Vagina (tissue), 2 donors: Measurements from ENCODE around the gene LRRC8C. TPM values are rescaled to one million over a fixed set of nuclear protein-coding genes. Genes with fewer than 3 reads are reported as not detected.

Experiments
- DNase-seq, 2 donors: peaks; one replicate each; pipeline ENCODE4 v3.0.0-alpha.2; 2017; ENCODE audit errors: extremely low spot score in 2 of 2
- H3K27ac ChIP-seq: fragments of 200-600 bp; sonication (generic); one replicate; pipeline ENCODE4 v1.5.1; 2019
- H3K27me3 ChIP-seq: fragments of 200-600 bp; sonication (generic); one replicate; pipeline ENCODE4 v1.5.1; 2019
- H3K36me3 ChIP-seq, 2 donors: fragments of 200-600 bp; sonication (generic); one replicate each; pipeline ENCODE4 v1.5.1; 2017 to 2019
- H3K4me1 ChIP-seq: fragments of 200-600 bp; sonication (generic); one replicate; pipeline ENCODE4 v1.5.1; 2019
- H3K4me3 ChIP-seq, 2 donors: fragments of 200-600 bp; sonication (generic); 1 replicate in 1 of 2; 2 replicates in 1 of 2; pipeline ENCODE4 v1.5.1; 2016 to 2019
- H3K9me3 ChIP-seq: fragments of 200-600 bp; sonication (generic); one replicate; pipeline ENCODE4 v1.5.1; 2019
- CTCF ChIP-seq, 3 experiments: fragments of 450-650 bp in 2 of 3; fragments of 200-600 bp in 1 of 3; sonication (generic) in 1 of 3; IDR thresholded peaks; one replicate each; pipeline ENCODE4 v1.5.1; 2017 to 2019; ENCODE audit warnings: antibody characterized with exemption in 3 of 3, mild to moderate bottlenecking in 2 of 3, moderate library complexity in 2 of 3
- POLR2A ChIP-seq, 2 donors: fragments of 450-650 bp; IDR thresholded peaks; one replicate each; pipeline ENCODE4 v1.6.1; 2017; ENCODE audit warnings: antibody characterized with exemption in 2 of 2, mild to moderate bottlenecking in 2 of 2, moderate library complexity in 2 of 2
- POLR2AphosphoS5 ChIP-seq, 2 donors: sonication (generic); formaldehyde crosslinking; IDR thresholded peaks; one replicate each; pipeline ENCODE4 v1.9.0; 2017; ENCODE audit warnings: antibody characterized with exemption in 2 of 2, mild to moderate bottlenecking in 2 of 2, low read depth in 1 of 2; ENCODE audit not compliant: insufficient read depth in 1 of 2
- intact Hi-C: fragments of 100-400 bp; cut with DNase I; formaldehyde crosslinking; loops from one replicate; pipeline ENCODE4 v1.15.1; 2023
- total RNA-seq: library from RNA; depleted of rRNA; stranded (reverse); fragments of >200 nt; gene quantifications from one replicate; pipeline ENCODE4 v1.2.3, GENCODE V29; 2016

Gene LRRC8C
- total RNA-seq, 1 donor from 2014 or later, result 5.4 TPM

DNA sequence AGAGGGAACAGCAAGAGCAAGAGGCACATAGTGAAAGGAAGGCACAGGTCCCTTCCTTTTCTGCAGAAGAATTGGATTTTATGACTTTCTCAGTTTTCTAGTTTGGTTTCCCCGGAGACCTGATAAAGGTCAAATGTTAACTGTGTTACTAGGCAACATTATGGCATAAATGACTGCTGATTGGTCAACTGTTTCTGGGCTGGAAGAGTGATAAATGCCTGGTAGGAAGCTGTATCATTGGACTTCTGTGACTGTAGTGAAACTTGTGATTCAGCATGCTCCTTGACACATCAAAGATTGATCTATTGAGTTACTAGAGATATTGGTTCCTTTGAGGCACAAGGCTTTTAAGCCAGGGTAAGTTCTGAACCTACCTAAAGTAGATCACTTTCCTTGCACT lies 55.7 kb downstream of the LRRC8C start:
- no peaks in the 10 kb centered on the region for H3K27me3 ChIP-seq
- intact Hi-C loops, result no loop called here
- H3K9me3 ChIP-seq, result no peaks in the 10 kb centered on the region
- no peak overlapping the region for H3K27ac ChIP-seq
- no peak for DNase-seq
- H3K4me1 ChIP-seq, result no peaks in the 10 kb centered on the region
- TF ChIP-seq POLR2AphosphoS5 (IDR thresholded peaks at IDR 0.05; ENCODE audit: insufficient read depth in 1 of 2, low read depth in 1 of 2), result no peak
- no peak for TF ChIP-seq POLR2A (IDR thresholded peaks at IDR 0.05)
- H3K4me3 ChIP-seq, result no peak overlapping the region
- H3K36me3 ChIP-seq, result no peaks in the 10 kb centered on the region

GRCh38 chr1:89689234-89689633 lies 56.3 kb downstream of the LRRC8C start:
- H3K9me3 ChIP-seq, result no peaks in the 10 kb centered on the region
- intact Hi-C loops, result no loop called here

DNA sequence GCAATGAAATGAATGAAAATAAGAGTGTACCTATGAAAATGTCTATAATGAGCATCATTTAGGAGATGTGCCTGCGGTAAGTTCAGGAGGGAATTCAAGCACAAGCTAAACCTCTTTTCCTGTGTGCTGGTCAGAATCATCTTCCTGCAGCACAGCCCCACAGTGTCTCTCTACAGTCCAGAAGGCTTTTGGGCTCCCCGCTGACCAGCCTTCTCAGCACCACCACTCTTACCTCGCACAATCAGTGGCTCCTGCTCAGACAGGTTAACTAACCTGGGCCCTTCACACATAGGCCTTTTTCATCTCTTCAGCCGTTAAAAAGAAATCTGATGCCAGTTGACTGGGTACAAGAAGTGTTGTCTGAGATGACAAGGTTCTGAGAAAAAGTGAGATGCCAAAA lies 57.7 kb downstream of the LRRC8C start:
- no peaks in the 10 kb centered on the region for H3K9me3 ChIP-seq
- TF ChIP-seq CTCF (IDR thresholded peaks at IDR 0.05), result no peak
- TF ChIP-seq POLR2AphosphoS5 (IDR thresholded peaks at IDR 0.05; ENCODE audit: insufficient read depth in 1 of 2, low read depth in 1 of 2), result no peak
- TF ChIP-seq POLR2A (IDR thresholded peaks at IDR 0.05), result no peak
- no peak overlapping the region for H3K27ac ChIP-seq
- intact Hi-C loops, result no loop called here
- H3K4me3 ChIP-seq, result no peak overlapping the region
- H3K36me3 ChIP-seq, result no peaks in the 10 kb centered on the region
- no peaks in the 10 kb centered on the region for H3K4me1 ChIP-seq
- no peak for DNase-seq
- H3K27me3 ChIP-seq, result no peaks in the 10 kb centered on the region

More at GRCh38 chr1:89689234-89689633, 56.3 kb downstream of the LRRC8C start:
- no peak overlapping the region for H3K27ac ChIP-seq
- no peak for TF ChIP-seq CTCF (IDR thresholded peaks at IDR 0.05)
- no peak for TF ChIP-seq POLR2AphosphoS5 (IDR thresholded peaks at IDR 0.05; ENCODE audit: insufficient read depth in 1 of 2, low read depth in 1 of 2)
- no peak for TF ChIP-seq POLR2A (IDR thresholded peaks at IDR 0.05)
- no peak overlapping the region for H3K4me3 ChIP-seq
- DNase-seq, result no peak
- H3K27me3 ChIP-seq, result no peaks in the 10 kb centered on the region
- no peaks in the 10 kb centered on the region for H3K4me1 ChIP-seq
- H3K36me3 ChIP-seq, result no peaks in the 10 kb centered on the region

DNA sequence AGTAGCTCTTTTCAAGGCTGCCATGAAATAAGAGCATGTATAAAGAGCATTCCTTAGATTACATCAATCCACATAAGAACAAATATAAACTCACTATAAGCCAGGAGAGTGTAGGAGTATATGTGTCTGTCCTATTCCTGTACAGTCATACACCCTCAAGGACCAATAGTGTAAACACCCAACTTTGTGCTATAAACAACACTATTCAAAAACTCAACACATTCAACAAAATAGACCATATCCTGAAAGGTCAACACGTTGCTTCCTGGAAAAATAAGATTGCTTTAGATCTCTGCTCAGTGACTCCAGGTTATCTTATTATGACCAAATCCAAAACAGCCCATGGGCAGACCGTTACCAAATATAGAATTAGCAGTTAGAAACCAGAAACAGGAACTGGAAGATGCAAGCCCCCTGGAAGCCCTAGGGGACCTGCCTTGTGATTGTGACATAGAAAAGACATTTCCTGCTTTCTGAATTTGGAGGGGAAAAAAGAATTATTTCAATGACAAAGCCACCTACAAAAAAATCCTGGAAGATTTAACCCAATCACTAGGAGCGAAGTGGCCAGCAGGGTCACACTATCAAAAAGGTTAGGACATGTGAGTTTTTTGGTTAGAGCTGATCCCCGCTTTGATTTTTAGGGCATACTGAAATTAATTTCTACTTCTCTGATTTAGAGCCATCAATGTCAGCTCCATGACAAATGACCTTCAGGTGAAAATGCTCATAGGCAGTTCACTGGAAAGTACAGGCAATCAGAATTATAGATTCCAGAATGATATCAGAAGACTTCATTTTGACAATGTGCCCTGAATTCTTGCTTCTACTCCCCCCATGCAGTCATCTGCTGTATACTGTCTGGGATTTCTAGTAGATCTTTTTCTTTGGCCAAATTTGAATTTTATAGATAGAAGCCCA lies 59.9 kb downstream of the LRRC8C start:
- TF ChIP-seq POLR2A (IDR thresholded peaks at IDR 0.05) (no peak), POLR2AphosphoS5 (IDR thresholded peaks at IDR 0.05; ENCODE audit: insufficient read depth in 1 of 2, low read depth in 1 of 2) (peak in 1 of 2 donors; percentile 86)
- intact Hi-C loops, result no loop called here

DNA sequence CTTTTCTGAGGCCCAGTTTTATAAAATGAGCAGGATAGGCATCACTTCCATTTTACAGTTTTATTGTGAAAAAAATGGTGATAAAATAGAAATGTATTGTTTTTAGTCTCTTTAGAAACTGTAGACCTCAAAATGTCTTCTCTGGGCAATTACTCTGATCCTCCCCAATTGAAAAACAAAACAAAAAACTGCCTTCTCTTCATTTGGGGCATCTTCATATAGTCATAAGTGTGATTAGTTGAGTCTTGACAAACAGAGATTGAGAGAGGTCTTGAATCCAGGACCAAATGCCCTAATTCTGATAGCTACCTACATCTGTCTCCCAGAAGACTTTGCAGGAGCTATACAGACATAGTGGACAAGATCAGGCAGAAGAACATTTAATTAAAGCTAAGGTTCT lies 62.9 kb downstream of the LRRC8C start:
- TF ChIP-seq POLR2AphosphoS5 (IDR thresholded peaks at IDR 0.05; ENCODE audit: insufficient read depth in 1 of 2, low read depth in 1 of 2) (no peak), CTCF (IDR thresholded peaks at IDR 0.05) (no peak), POLR2A (IDR thresholded peaks at IDR 0.05) (no peak)
- no peak for DNase-seq
- Histone ChIP-seq H3K4me3 (no peak overlapping the region), H3K4me1 (peaks cover 16% of the 10 kb centered on the region), H3K27me3 (no peaks in the 10 kb centered on the region), H3K36me3 (no peaks in the 10 kb centered on the region), H3K9me3 (no peaks in the 10 kb centered on the region), H3K27ac (no peak overlapping the region)
- intact Hi-C loops, result no loop called here

More for the DNA sequence above, 59.9 kb downstream of the LRRC8C start:
- no peaks in the 10 kb centered on the region for H3K27me3 ChIP-seq
- H3K27ac ChIP-seq, result peak overlapping the region; percentile 32
- peaks cover 8% of the 10 kb centered on the region for H3K4me1 ChIP-seq
- H3K9me3 ChIP-seq, result no peaks in the 10 kb centered on the region
- no peak for DNase-seq
- H3K36me3 ChIP-seq, result no peaks in the 10 kb centered on the region
- H3K4me3 ChIP-seq, result no peak overlapping the region

- intact Hi-C loops, result no loop called here
- no peaks in the 10 kb centered on the region for H3K27me3 ChIP-seq
- H3K4me3 ChIP-seq, result no peak overlapping the region
- no peaks in the 10 kb centered on the region for H3K9me3 ChIP-seq
- H3K4me1 ChIP-seq, result peaks cover 16% of the 10 kb centered on the region
- no peaks in the 10 kb centered on the region for H3K36me3 ChIP-seq
- no peak for DNase-seq
- H3K27ac ChIP-seq, result no peak overlapping the region
- no peak for TF ChIP-seq CTCF (IDR thresholded peaks at IDR 0.05)
- no peak for TF ChIP-seq POLR2AphosphoS5 (IDR thresholded peaks at IDR 0.05; ENCODE audit: insufficient read depth in 1 of 2, low read depth in 1 of 2)
- TF ChIP-seq POLR2A (IDR thresholded peaks at IDR 0.05), result no peak
Observed at GRCh38 chr1:89697383-89697782, 64.5 kb downstream of the LRRC8C start.
